Erythroblast (primary cell): Measurements from ENCODE around the gene PTPRD.

Experiments used
- DNase-seq, 2 experiments: peaks; one replicate each; lab custom pipeline; 2025; lab: John Stamatoyannopoulos, UW
- GATA1 ChIP-seq: IDR thresholded peaks from 2 replicates; pipeline ENCODE4 v1.6.1; 2011; ENCODE audit warnings: low read depth, mild to moderate bottlenecking, control low read depth, low read length, moderate library complexity
- POLR2A ChIP-seq: IDR thresholded peaks from 2 replicates; pipeline ENCODE4 v1.6.1; 2011; ENCODE audit warnings: mild to moderate bottlenecking, low read length

Gene PTPRD

GRCh38 chr9:10148796-10149195 lies 464.0 kb downstream of the PTPRD start:
- no peak for DNase-seq
- TF ChIP-seq GATA1 (no peak), POLR2A (no peak)

DNA sequence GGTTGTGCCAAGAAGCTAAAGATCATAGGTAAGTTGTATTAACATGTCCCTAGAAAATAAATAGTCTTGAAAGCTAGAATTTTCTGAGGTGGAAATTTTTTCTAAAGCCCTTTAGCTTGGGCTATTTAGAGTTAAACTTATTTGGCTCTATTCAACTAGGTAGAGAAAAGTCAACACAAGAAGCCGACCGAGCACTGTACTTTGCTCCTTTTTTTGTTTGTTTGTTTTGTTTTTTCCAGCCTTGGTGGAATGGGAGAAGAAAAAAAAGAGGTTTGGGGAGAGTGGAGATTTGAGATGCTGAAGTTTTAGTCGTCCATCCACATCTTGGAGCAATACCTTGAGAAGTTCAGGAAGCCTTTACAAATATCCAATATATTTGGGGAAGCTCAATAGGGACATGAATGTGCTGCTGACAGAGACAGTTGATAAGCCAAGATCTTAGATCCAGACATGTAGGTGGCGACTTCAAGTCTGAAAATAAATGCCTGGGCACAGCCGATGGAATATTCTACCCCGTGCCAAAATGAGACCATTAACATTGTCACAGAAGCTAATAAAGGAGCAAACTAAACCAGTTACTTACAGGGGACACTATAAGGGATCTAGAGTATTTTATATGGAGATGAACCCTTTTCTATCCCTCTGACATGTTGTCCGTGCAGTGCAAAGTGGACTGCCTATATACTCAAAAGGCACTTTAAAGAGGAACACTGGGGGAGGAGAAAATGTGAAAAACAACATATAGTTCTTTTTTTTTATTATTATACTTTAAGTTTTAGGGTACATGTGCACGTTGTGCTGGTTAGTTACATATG lies 466.1 kb downstream of the PTPRD start:
- DNase-seq, result no peak
- no peak for TF ChIP-seq POLR2A

GRCh38 chr9:10144355-10144754 lies 468.4 kb downstream of the PTPRD start:
- TF ChIP-seq GATA1 (no peak), POLR2A (no peak)
- no peak for DNase-seq

- no peak for DNase-seq
- no peak for TF ChIP-seq GATA1
- TF ChIP-seq POLR2A, result no peak
These were observed 477.2 kb downstream of the PTPRD start for GRCh38 chr9:10135553-10135952.

- TF ChIP-seq POLR2A, result no peak
- TF ChIP-seq GATA1, result no peak
These were observed 478.5 kb downstream of the PTPRD start for GRCh38 chr9:10134266-10134665.

GRCh38 chr9:10130061-10130675 lies 482.6 kb downstream of the PTPRD start:
- TF ChIP-seq GATA1 (no peak), POLR2A (no peak)
- no peak for DNase-seq

More at GRCh38 chr9:10134266-10134665, 478.5 kb downstream of the PTPRD start:
- no peak for DNase-seq

DNA sequence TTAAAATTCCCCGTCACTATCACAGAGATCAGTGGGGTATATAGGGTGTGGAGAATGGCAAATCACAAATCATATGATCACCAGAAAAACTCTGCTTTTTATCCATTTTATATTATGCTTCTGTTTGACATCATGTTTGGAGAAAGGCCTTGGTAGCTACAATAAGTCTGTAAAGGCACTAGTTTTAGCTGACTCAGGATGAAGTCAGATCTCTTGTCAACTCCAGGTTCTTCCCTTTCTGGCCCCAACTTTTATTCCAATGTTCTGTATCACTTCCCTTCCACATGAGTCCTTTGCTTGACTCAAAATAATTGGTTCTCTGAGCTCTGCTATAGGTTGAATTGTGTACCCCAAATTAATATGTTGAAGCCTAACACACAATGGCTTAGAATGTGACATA lies 484.9 kb downstream of the PTPRD start:
- TF ChIP-seq GATA1 (no peak), POLR2A (no peak)
- no peak for DNase-seq

DNA sequence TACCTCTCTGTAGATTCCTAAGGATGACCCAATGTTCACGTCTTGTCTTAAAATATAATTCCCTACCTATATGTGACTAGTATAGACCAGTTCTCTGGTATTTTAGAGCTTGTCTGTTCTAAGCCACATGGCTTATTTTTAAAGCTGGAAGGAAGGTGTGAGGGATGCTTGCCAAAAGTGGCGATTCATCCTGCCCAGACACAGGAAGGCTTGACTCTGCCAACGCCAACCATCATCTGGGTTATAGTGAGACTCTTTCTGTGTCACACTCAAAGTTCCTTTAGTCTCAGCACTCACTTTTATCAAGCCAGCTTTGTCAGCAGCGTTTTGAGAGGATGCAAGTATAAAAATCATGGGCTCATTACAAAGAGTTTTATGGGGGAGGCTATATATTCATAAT lies 500.0 kb downstream of the PTPRD start:
- TF ChIP-seq GATA1, result no peak
- TF ChIP-seq POLR2A, result no peak
- DNase-seq, result no peak

DNA sequence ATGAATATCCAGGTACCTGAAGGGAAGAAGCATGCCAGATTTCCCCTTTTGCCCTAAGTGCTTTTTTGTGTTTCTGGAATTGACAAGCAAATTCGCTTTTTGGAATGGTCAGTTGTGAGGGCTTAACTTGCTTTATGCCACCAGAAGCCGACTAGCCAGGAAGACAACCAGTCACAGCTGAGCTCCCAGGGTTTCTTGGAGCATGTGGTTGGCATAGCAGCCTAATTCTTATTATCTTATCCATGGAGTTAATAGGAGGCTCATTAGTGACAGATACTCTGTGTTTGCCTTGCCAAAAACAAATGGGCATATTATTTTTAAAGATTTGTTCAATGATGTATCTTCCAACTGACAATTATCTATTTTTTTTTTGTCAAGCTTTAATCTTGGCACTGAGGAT lies 500.7 kb downstream of the PTPRD start:
- TF ChIP-seq POLR2A, result no peak
- no peak for DNase-seq

GRCh38 chr9:10108815-10109214 lies 504.0 kb downstream of the PTPRD start:
- TF ChIP-seq GATA1, result no peak
- no peak for TF ChIP-seq POLR2A
- no peak for DNase-seq

- no peak for TF ChIP-seq POLR2A
- TF ChIP-seq GATA1, result no peak
These were observed 508.0 kb downstream of the PTPRD start for GRCh38 chr9:10104774-10105173.

GRCh38 chr9:10095208-10095607 lies 517.6 kb downstream of the PTPRD start:
- TF ChIP-seq GATA1 (no peak), POLR2A (no peak)
- DNase-seq, result no peak

More at GRCh38 chr9:10104774-10105173, 508.0 kb downstream of the PTPRD start:
- no peak for DNase-seq

DNA sequence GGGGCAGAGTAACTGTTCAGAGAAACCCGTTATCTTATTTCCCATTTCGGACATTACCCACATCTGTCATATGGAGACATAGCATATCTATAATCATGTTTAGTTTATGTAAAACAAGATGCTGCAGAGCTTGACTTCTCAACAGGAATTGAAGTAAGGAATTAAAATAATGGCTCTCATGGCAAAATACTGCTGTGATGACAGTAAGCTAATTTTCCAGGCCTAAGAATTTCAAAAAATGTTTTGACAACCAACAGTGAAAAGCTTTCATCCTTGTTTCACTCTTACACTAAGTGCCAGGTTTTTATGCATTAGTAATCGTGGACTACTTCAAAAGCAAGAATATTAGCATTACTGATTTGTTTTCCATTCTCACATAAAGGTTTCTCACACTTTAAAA lies 518.2 kb downstream of the PTPRD start:
- DNase-seq, result no peak
- TF ChIP-seq GATA1, result no peak
- TF ChIP-seq POLR2A, result no peak

GRCh38 chr9:10080012-10080411 lies 532.8 kb downstream of the PTPRD start:
- TF ChIP-seq GATA1, result no peak
- TF ChIP-seq POLR2A, result no peak
- DNase-seq, result no peak

- TF ChIP-seq GATA1 (no peak), POLR2A (no peak)
- DNase-seq, result no peak
These were observed 533.4 kb downstream of the PTPRD start for GRCh38 chr9:10079284-10079964.
